Stimulated activated CD8-positive, alpha-beta memory T cell treated with anti-CD3 and anti-CD28 coated beads, Interleukin-7, amount 100 ng/mL, for 48 hours (primary cell): ENCODE results near the gene TCF23.
"Not testable (repeated sequence)": the region's sequence is repeated elsewhere in the genome, so short reads cannot be mapped to it uniquely, and the experiment has no call there.

Source experiments
- DNase-seq, 2 donors: peaks; one replicate each; pipeline ENCODE4 v3.0.0-alpha.2; 2020; ENCODE audit warnings: low read depth in 1 of 2; ENCODE audit errors: extremely low read depth in 1 of 2

The TCF23 gene

DNA sequence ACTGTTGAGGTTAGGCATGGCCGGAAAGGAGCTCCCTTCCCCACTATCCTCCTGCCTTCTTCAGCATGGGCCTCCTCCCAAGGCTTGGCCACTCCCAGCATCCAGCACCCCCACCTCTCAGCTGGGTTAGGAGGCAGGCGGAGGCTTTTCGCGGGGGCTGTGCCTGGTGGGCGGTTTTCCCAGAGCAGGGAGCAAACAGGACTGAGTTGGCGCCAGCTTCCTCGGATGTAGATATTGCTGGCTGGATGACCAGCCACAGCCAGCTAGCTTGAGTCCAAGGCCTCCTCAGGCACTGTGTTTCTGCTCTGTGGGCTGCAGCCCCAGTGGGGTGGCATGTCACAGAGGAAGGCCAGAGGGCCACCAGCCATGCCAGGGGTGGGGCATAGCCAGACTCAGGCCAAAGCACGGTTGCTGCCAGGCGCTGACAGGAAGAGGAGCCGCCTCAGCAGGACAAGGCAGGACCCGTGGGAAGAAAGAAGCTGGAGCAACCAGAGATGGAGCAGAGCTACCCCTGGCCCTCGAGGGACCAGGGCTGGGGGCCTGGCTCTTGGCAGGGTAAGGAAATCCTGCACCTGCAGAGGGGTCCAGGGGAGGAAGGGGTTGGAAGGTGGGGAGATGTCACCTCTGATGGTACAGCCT, at the start of gene TCF23:
TSS of gene TCF23 (plus strand) at position 204 of the 639 bp plus-strand sequence. CDS start at position 334, 130 bp downstream.
- DNase-seq = no peak

DNA sequence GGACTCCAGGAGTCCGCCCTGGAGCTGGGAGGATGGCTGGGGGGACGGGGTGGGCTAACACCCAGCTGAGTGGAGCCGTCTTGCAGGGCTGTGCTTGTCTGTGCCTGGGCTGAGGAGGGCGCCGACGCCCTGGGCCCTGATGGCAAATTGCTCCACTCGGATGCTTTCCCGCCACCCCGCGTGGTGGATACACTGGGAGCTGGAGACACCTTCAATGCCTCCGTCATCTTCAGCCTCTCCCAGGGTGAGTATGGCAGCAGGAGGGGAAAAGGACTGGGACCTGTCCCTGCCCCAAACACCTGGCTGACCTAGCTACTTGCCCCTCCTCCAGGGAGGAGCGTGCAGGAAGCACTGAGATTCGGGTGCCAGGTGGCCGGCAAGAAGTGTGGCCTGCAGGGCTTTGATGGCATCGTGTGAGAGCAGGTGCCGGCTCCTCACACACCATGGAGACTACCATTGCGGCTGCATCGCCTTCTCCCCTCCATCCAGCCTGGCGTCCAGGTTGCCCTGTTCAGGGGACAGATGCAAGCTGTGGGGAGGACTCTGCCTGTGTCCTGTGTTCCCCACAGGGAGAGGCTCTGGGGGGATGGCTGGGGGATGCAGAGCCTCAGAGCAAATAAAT, 49.4 kb upstream of the TCF23 start:
- DNase-seq = no peak

DNA sequence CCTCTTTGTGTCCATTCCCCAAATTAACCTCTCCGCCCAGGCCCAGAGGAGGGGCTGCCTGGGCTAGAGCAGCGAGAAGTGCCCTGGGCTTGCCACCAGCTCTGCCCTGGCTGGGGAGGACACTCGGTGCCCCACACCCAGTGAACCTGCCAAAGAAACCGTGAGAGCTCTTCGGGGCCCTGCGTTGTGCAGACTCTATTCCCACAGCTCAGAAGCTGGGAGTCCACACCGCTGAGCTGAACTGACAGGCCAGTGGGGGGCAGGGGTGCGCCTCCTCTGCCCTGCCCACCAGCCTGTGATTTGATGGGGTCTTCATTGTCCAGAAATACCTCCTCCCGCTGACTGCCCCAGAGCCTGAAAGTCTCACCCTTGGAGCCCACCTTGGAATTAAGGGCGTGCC, 48.8 kb upstream of the TCF23 start:
- DNase-seq = no peak

DNA sequence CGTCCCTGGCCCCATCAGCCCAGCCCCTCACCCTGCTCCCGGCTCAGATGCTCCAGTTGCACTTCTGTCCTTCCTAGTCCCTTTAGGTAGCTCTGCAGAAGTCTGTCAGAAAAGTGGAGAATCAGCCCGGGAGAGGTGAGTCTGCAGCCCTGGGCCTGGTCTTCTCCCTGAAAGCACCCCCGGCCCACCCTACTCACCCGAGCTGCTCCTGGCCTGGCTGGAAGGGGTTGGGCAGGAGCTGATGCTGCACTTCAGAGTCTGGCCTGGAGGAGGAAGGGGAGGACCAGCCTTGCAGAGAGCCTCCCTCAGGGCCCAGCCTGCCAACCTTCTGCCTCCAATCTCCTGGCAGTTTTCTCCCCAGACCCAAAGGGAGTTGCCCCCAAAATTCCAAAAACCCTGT, 46.5 kb upstream of the TCF23 start:
- DNase-seq = no peak

DNA sequence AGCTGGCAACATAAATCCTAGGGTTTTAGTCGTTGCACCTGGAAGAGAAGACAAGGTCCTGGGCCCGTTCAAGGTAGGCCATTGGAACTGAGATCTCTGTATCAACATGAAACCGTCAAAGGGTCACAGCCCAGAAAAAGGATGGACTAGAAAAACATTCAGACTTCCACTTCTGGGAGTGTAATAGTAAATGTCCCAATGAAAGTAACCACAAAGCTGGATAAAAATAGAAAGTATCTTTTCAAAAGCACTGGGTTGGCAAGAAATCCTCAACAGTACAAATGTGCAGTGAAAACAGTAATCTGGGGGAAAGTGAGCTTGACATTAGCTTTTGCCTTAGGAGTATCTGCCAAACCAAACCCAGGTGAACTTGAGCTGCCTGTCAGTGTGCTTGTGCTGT, 42.8 kb upstream of the TCF23 start:
- DNase-seq = no peak

DNA sequence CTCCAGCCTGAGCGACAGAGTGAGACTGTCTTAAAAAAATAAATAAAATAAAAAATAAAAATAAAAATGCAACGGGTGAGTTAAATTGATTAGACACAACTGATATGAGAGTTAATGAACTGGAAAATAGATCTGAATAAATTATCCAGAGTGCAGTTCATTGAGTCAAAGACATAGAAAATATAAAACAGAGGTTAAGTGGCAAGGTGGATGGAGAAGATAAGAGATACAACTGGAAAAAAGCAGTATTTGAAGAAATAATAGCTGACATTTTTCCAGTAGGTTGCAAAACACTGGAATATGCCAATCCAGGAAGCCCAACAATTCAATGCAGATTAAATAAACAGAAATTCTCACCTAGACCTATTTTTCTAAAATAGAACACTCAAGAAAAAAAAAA, 40.6 kb upstream of the TCF23 start:
- no peak for DNase-seq

DNA sequence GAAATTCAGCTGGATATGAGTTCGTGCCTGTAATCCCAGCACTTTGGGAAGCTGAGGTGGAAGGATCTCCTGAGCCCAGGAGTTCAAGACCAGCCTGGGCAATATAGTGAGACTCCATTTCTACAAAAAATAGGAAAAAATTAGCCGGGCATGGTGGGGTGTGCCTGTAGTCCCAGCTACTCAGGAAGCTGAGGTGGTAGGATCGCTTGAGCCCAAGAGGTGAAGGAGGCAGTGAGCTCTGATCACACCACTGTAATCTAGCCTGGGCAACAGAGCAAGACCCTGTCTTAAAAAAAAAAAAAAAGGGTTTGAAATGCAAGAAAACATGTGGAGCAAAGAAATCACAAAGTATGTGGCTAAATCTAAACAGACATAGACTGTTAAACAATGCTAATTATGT, 39.7 kb upstream of the TCF23 start:
- DNase-seq = no peak

DNA sequence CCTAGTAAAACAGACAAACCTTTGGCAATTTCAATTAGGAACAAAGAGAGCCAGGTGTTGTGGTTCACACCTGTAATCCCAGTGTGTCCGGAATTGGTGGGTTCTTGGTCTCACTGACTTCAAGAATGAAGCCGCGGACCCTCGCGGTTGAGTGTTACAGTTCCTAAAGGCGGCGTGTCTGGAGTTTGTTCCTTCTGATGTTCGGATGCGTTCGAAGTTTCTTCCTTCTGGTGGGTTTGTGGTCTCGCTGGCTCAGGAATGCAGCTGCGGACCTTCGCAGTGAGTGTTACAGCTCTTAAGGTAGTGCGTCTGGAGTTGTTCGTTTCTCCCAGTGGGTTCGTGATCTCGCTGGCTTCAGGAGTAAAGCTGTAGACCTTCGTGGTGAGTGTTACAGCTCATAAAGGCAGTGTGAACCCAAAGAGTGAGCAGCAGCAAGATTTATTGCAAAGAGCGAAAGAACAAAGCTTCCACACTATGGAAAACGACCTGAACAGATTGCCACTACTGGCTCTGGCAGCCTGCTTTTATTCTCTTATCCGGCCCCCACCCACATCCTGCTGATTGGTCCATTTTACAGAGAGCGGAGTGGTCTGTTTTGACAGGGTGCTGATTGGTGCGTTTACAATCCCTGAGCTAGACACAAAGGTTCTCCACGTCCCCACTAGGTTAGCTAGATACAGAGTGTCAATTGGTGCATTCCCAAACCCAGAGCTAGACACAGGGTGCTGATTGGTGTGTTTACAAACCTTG, 38.0 kb upstream of the TCF23 start:
- not testable (repeated sequence) for DNase-seq

DNA sequence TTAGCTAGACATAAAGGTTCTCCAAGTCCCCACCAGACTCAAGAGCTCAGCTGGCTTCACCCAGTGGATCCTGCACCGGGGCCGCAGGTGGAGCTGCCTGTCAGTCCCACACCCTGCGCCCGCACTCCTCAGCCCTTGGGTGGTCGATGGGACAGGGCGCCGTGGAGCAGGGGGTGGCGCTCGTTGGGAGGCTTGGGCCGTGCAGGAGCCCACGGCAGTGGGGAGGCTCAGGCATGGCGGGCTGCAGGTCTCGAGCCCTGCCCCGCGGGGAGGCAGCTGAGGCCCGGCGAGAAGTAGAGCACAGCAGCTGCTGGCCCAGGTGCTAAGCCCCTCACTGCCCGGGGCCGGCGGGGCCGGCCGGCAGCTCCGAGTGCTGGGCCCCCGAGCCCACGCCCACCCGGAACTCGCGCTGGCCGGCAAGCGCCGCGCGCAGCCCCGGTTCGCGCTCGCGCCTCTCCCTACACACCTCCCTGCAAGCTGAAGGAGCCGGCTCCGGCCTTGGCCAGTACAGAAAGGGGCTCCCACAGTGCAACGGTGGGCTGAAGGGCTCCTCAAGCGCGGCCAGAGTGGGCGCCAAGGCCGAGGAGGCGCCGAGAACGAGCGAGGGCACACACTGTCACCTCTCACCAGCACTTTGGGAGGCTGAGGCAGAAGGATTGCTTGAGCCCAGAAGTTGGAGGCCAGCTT, 37.3 kb upstream of the TCF23 start:
- not testable (repeated sequence) for DNase-seq

DNA sequence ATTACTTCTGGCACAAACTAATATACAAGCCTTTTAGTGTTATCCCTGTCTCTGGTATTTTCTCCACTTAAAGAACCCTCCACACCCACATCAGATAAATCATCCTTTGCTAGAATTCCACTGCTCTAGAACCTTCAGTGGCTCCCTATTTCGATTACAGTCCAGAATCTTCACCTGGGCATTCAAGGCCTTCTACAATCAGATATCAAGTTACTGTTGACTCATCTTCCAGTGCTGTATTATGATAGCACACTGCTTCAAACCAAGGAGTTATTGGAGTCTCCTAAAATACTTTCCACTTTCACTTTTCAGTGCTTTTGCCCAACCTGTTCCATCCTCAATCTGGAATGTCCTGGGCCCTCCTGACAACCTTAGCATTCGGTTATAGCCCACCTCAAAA, 33.3 kb upstream of the TCF23 start:
- DNase-seq = no peak

DNA sequence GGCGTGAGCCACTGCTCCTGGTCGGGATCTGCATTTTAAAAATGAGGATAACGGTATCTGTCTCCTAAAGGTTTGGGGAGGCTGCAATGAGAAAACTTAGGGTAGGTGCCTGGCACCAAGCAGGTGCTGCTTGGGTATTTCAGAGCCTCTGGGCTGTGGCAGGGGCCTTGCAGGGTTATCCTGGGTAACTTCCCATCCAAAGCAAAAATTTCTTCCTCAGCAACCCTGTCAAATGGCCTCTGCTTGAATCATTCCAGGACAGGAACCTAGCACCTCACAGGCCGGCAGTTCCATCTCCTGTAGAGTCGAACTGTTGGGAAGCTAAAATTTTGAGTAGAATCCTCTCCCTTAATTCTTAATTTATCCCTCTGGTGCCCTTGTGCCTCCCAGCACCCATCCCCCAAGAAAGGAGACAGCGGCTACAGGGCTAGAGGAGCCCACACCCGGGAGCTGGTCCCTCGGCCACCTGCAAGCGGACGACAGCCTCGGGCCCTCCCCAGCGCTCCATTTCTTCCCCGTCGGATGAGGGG, 30.7 kb upstream of the TCF23 start:
- DNase-seq = no peak

DNA sequence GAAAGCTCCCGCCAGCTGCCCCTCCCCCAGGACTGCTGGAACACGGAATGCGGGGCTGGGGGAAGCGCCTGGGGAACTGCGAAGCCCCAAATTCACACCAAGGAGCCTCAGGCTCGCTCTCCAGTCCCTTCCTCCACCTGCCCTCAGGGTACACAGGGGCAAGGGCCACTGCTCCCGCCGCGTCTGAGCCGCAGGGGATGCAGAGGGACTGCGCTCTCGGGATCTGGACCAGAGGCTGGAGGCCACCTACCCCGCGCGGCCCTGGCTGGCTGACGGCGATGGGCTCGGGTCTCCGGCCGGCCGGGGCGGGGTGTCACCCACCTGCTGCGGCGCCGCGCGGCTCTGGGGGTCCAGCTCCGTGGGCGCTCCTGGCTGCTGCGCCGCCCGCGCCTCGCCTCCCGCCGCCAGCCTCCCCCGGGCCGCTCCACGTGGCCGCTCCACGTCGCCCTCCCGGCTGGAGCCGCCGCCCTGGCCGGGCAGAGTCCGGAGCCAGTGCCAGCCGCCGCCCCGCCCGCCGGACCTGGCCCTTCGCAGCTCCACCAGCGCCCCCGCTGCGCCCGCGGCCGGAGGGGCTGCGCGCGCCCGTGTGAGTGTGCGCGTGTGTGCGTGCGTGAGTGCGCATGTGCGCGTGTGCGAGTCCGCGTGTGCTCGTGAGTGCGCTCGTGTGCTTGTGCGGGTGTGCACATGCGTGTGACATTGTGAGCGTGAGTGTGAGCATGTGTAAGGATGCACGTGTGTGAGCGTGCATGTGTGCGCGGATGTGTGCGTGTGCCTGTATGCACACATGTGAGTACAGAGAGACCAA, 30.1 kb upstream of the TCF23 start, which contains the start of gene CGREF1:
TSS of gene CGREF1 (minus strand) at position 604 of the 805 bp plus-strand sequence. CDS start 14,762 bp downstream, outside the sequence.
- DNase-seq = no peak

DNA sequence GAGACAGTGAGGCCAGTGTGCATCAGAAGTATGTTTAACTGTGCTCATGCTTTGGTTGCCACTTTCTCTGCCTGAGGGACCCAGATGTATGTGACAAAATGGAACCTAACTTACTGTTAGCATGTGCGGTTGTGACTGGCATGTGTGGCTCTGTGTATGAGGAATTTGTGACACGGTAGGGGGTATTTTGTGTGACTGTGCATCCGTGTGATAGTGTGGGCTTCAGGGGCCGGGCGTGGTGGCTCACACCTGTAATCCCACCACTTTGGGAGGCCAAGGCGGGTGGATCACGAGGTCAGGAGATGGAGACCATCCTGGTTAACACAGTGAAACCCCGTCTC, 29.5 kb upstream of the TCF23 start:
- DNase-seq = not testable (repeated sequence)

DNA sequence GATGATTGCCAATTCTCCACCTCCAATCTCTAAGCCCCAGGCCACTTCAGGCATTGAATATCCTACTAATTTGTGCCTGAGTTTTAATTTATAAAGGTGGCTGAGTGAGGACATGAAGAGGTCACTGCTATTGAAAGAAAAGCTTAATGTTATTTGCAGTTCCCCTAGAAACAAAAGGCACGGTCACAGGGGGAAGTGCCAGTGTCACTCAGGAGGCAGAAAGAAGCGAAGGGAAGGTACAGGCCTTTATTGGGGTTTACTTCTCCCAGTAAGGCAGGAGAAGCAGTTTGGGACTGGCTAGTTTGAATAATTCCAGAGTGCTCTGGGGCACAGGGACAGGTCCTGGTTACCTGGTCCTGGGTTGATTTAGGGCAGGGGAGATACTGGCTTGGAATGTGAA, 26.9 kb upstream of the TCF23 start:
- DNase-seq = no peak

DNA sequence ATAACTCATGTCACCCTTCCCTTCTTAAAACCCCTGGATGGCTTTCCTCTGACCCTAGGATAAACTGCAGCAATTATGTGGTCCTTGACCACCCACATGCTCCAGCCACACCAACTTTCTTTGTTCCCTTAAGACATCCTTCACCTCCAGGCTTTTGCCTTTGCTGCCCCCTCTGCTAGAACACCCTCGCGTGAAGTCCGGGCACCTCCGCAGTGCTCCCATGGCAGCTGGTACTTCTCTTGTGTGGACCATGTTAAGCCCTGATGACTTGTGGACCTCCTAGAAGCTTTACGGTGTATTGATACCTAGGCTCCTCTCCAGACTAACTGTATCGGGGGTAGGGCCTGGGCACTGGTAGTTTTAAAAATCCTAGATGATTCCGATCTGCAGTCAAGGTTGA, 26.0 kb upstream of the TCF23 start:
- no peak for DNase-seq

DNA sequence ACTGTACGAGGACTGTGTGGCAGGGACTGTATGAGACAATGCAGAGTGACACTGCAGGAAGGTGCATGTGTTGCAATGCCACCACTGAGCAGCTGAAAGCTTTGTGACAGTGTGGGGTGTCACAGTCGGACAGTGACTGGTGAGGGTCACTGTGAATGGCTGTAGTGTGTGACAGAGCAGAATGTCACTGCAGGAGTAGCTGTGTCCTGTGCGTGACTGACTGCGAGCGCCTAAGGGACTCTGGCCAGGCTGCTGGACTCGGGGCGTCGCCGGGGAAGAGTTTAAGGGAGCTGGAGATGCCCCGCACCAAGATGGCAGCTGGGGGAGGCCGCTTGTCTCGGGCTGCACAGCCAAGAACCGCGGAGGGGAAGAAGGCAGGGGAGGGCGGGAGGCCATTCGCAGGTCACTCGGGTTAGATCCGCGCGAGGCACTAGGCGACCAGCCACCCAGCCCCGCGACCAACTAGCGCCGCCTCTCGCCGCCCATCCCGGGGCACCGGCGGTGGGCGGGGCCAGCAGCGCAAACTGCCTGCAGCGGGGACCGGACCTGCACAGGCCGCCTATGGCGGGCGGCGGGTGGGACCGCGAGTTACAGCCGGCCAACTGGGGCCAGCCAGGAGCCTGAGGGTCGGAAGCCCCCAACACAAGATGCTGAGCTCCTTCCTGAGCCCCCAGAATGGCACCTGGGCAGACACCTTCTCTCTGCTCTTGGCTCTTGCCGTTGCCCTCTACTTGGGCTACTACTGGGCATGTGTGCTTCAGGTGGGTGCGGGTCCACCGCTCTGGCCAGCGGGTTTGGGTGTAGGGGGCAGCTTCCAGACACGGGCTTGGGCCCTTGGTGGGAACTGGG, 25.3 kb upstream of the TCF23 start, which contains the start of gene ABHD1:
TSS of gene ABHD1 (plus strand) at position 514 of the 849 bp plus-strand sequence. CDS start at position 648, 134 bp downstream.
- peak in 1 of 2 donors; percentile 27 for DNase-seq

DNA sequence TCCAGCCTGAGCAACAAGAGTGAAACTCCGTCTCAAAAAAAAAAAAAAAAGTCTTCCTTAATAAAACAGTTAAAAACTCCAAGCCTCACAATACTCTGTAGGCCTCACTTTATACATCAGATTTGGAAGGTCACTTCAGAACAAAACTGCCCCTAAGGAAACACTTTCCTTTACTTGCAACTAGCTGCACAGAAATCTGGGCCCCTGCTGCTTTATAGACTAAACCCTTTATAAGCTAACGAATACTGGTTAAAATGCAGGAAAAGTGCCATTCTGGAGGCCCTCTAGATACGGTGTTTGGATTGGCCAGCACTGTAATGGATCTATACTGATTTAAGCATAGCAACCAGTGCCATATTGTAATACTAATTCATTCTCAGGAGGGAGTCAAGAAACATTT, 23.7 kb upstream of the TCF23 start:
- DNase-seq = no peak

DNA sequence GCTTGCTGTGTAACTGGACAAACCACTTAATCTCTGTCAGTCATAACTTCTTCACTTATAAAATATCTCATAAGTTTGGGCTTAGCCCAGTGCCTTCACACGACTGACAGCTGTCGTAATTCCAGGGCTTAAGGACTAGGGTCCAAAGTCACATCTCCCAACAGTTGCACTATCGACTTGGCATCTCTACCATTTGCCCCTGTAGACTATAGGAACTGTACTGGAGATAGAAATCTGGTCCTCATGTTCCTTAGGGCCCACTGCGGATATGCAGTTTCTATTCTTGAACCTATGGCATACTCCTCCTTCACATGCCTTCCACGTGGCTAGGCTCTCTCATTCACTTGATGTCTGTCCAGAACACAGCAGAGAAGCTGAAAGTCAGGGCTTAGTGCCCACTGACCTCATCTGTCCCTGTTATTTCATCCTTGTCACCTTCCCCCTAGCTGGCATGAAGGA, 22.5 kb upstream of the TCF23 start:
- no peak for DNase-seq
